ENCODE measurements around the gene C9orf43.

C9orf43 gene

GRCh38 chr9:113468716-113469448 lies 58.3 kb downstream of the C9orf43 start:
- no peak for DNase-seq

GRCh38 chr9:113471143-113471542 lies 60.6 kb downstream of the C9orf43 start:
- DNase-seq = no peak

GRCh38 chr9:113471566-113471965 lies 61.0 kb downstream of the C9orf43 start:
- DNase-seq = no peak

- no peak for DNase-seq
Measured at GRCh38 chr9:113472199-113472598, 61.7 kb downstream of the C9orf43 start.

GRCh38 chr9:113474360-113475028 lies 63.9 kb downstream of the C9orf43 start:
- no peak for DNase-seq

GRCh38 chr9:113475031-113475430 lies 64.5 kb downstream of the C9orf43 start:
- DNase-seq = no peak

GRCh38 chr9:113475992-113476391 lies 65.4 kb downstream of the C9orf43 start:
- no peak for DNase-seq

- DNase-seq = no peak
Measured at GRCh38 chr9:113476511-113476916, 66.0 kb downstream of the C9orf43 start.

GRCh38 chr9:113477058-113477457 lies 66.5 kb downstream of the C9orf43 start:
- DNase-seq = no peak

GRCh38 chr9:113477661-113478060 lies 67.1 kb downstream of the C9orf43 start:
- no peak for DNase-seq

- no peak for DNase-seq
Measured at GRCh38 chr9:113479174-113479621, 68.7 kb downstream of the C9orf43 start.

Data from 8988T (cell line).